Mesenchymal stem cell (in vitro differentiated cells and primary cell): Measurements from ENCODE around the gene MSH4.

Experiments
- DNase-seq: peaks from one replicate; pipeline ENCODE4 v3.0.0-alpha.2; 2013
- H2AFZ ChIP-seq: one replicate; pipeline ENCODE4 v1.6.1; 2013; ENCODE audit warnings: low read depth, mild to moderate bottlenecking, control low read depth, inconsistent platforms, low read length, moderate library complexity
- H2AK5ac ChIP-seq: 2 replicates; pipeline ENCODE4 v1.6.1; 2013; ENCODE audit warnings: low read length, moderate library complexity, mild to moderate bottlenecking, inconsistent platforms; ENCODE audit not compliant: severe bottlenecking
- H2BK120ac ChIP-seq: one replicate; pipeline ENCODE4 v1.6.1; 2013; ENCODE audit warnings: low read depth, mild to moderate bottlenecking, inconsistent platforms, low read length, moderate library complexity
- H2BK12ac ChIP-seq, 2 experiments: one replicate each; pipeline ENCODE4 v1.6.1; 2013; ENCODE audit warnings: inconsistent platforms in 2 of 2, low read length in 2 of 2, mild to moderate bottlenecking in 2 of 2, moderate library complexity in 2 of 2, control low read depth in 1 of 2
- H2BK15ac ChIP-seq: one replicate; pipeline ENCODE4 v1.6.1; 2013; ENCODE audit warnings: mild to moderate bottlenecking, low read depth, inconsistent platforms; ENCODE audit not compliant: poor library complexity, severe bottlenecking
- H2BK5ac ChIP-seq: 2 replicates; pipeline ENCODE4 v1.6.1; 2013; ENCODE audit warnings: low read depth, mild to moderate bottlenecking, low read length, control low read depth, inconsistent platforms; ENCODE audit not compliant: poor library complexity, severe bottlenecking
- H3K14ac ChIP-seq, 2 experiments: one replicate each; pipeline ENCODE4 v1.6.1; 2013; ENCODE audit warnings: inconsistent platforms in 2 of 2, low read length in 2 of 2, control low read depth in 1 of 2, mild to moderate bottlenecking in 1 of 2, moderate library complexity in 1 of 2
- H3K18ac ChIP-seq, 2 experiments: one replicate each; pipeline ENCODE4 v1.6.1; 2013; ENCODE audit warnings: inconsistent platforms in 2 of 2, low read length in 2 of 2, control low read depth in 1 of 2, low read depth in 1 of 2, mild to moderate bottlenecking in 1 of 2
- H3K23ac ChIP-seq, 2 experiments: one replicate each; pipeline ENCODE4 v1.6.1; 2013; ENCODE audit warnings: inconsistent platforms in 2 of 2, low read length in 2 of 2, mild to moderate bottlenecking in 2 of 2, moderate library complexity in 2 of 2, control low read depth in 1 of 2
- H3K27ac ChIP-seq: 2 replicates; pipeline ENCODE4 v1.5.1; 2013; ENCODE audit warnings: mild to moderate bottlenecking, moderate library complexity, low read length, control low read depth, inconsistent platforms; ENCODE audit not compliant: poor library complexity, severe bottlenecking
- H3K27me3 ChIP-seq, 2 experiments: 2 replicates each; pipeline versions ENCODE4 v1.6.1 to v1.7.0; 2013; ENCODE audit warnings: low read length in 2 of 2, mild to moderate bottlenecking in 2 of 2, moderate library complexity in 2 of 2, control low read depth in 1 of 2, inconsistent platforms in 1 of 2; ENCODE audit not compliant: control insufficient read depth in 1 of 2, insufficient read depth in 1 of 2
- H3K36me3 ChIP-seq, 2 experiments: 2 replicates each; pipeline versions ENCODE4 v1.6.1 to v1.7.0; 2013; ENCODE audit warnings: low read length in 2 of 2, control low read depth in 1 of 2, inconsistent platforms in 1 of 2, low read depth in 1 of 2, mild to moderate bottlenecking in 1 of 2; ENCODE audit not compliant: insufficient read depth in 2 of 2, control insufficient read depth in 1 of 2
- H3K4ac ChIP-seq, 2 experiments: one replicate each; pipeline ENCODE4 v1.6.1; 2013; ENCODE audit warnings: inconsistent platforms in 2 of 2, low read length in 2 of 2, mild to moderate bottlenecking in 2 of 2, moderate library complexity in 2 of 2, control low read depth in 1 of 2, low read depth in 1 of 2
- H3K4me1 ChIP-seq: 2 replicates; pipeline ENCODE4 v1.6.1; 2013; ENCODE audit warnings: low read depth, low read length, control low read depth; ENCODE audit not compliant: control insufficient read depth, insufficient read depth
- H3K4me2 ChIP-seq: 2 replicates; pipeline ENCODE4 v1.6.1; 2013; ENCODE audit warnings: low read length, mild to moderate bottlenecking, inconsistent platforms; ENCODE audit not compliant: poor library complexity, severe bottlenecking
- H3K4me3 ChIP-seq, 2 experiments: 2 replicates each; pipeline versions ENCODE4 v1.5.1 to v1.7.0; 2013; ENCODE audit warnings: low read length in 2 of 2, mild to moderate bottlenecking in 2 of 2, control low read depth in 1 of 2, low read depth in 1 of 2; ENCODE audit not compliant: insufficient read depth in 1 of 2
- H3K79me1 ChIP-seq: replicated peaks from 2 replicates; pipeline ENCODE4 v1.6.1; 2013; ENCODE audit warnings: mild to moderate bottlenecking, control low read depth, low read length, inconsistent platforms; ENCODE audit not compliant: poor library complexity, severe bottlenecking
- H3K9ac ChIP-seq: 2 replicates; pipeline ENCODE4 v1.7.0; 2013; ENCODE audit warnings: mild to moderate bottlenecking, low read length, moderate library complexity
- H3K9me3 ChIP-seq: 2 replicates; pipeline ENCODE4 v1.7.0; 2013; ENCODE audit warnings: mild to moderate bottlenecking, low read length; ENCODE audit not compliant: control insufficient read depth
- H4K8ac ChIP-seq: one replicate; pipeline ENCODE4 v1.6.1; 2013; ENCODE audit warnings: inconsistent platforms, mild to moderate bottlenecking, low read length, moderate library complexity
- H4K91ac ChIP-seq: one replicate; pipeline ENCODE4 v1.6.1; 2013; ENCODE audit warnings: mild to moderate bottlenecking, low read length, inconsistent platforms
- WGBS: methylation state at CpG from one replicate; pipeline ENCODE4 v1.1.7; 2013; ENCODE audit warnings: mixed read lengths; 5-methylcytosine and 5-hydroxymethylcytosine counted together

Gene MSH4

GRCh38 chr1:75794382-75794781 is 2.3 kb upstream of the MSH4 start:
- H2BK5ac ChIP-seq = no peak overlapping the region
- H3K4me2 ChIP-seq = no peak overlapping the region
- no peak overlapping the region for H2BK12ac ChIP-seq
- no peak overlapping the region for H3K14ac ChIP-seq
- no peak overlapping the region for H3K4ac ChIP-seq
- no peak for DNase-seq
- H3K27me3 ChIP-seq = no peaks in the 10 kb centered on the region
- peaks cover 27 to 82% of the 10 kb centered on the region in 2 experiments for H3K36me3 ChIP-seq
- H2BK120ac ChIP-seq = no peak overlapping the region
- H3K27ac ChIP-seq = no peak overlapping the region
- H3K23ac ChIP-seq = no peak overlapping the region
- H3K79me1 ChIP-seq = peaks cover 4% of the 10 kb centered on the region
- H2AK5ac ChIP-seq = no peak overlapping the region
- H3K9me3 ChIP-seq = no peaks in the 10 kb centered on the region
- no peak overlapping the region for H2BK15ac ChIP-seq
- H3K9ac ChIP-seq = no peak overlapping the region
- no peak overlapping the region for H4K91ac ChIP-seq
- H4K8ac ChIP-seq = no peak overlapping the region
- peaks cover 8% of the 10 kb centered on the region for H3K4me1 ChIP-seq
- H3K18ac ChIP-seq = no peak overlapping the region
- H3K4me3 ChIP-seq = no peak overlapping the region
- no peak overlapping the region for H2AFZ ChIP-seq
- WGBS = 100% methylated on average over 1 of the region's 2 CpGs

GRCh38 chr1:75795703-75796193 is 934 bp upstream of the MSH4 start:
- no peak overlapping the region for H2AK5ac ChIP-seq
- H4K8ac ChIP-seq = no peak overlapping the region
- H2BK15ac ChIP-seq = no peak overlapping the region
- no peak overlapping the region for H3K4me2 ChIP-seq
- no peak overlapping the region for H3K4ac ChIP-seq
- H3K79me1 ChIP-seq = peaks cover 2% of the 10 kb centered on the region
- H3K27ac ChIP-seq = no peak overlapping the region
- H2BK120ac ChIP-seq = no peak overlapping the region
- no peak overlapping the region for H2AFZ ChIP-seq
- H3K18ac ChIP-seq = no peak overlapping the region
- peaks cover 27 to 68% of the 10 kb centered on the region in 2 experiments for H3K36me3 ChIP-seq
- H3K27me3 ChIP-seq = no peaks in the 10 kb centered on the region
- no peak for DNase-seq
- no peak overlapping the region for H2BK12ac ChIP-seq
- H3K4me3 ChIP-seq = no peak overlapping the region
- H2BK5ac ChIP-seq = no peak overlapping the region
- no peaks in the 10 kb centered on the region for H3K9me3 ChIP-seq
- no peak overlapping the region for H3K9ac ChIP-seq
- H3K4me1 ChIP-seq = peaks cover 5% of the 10 kb centered on the region
- over 99% methylated on average over 4 of the region's 4 CpGs for WGBS
- H4K91ac ChIP-seq = no peak overlapping the region
- no peak overlapping the region for H3K23ac ChIP-seq
- H3K14ac ChIP-seq = no peak overlapping the region

DNA sequence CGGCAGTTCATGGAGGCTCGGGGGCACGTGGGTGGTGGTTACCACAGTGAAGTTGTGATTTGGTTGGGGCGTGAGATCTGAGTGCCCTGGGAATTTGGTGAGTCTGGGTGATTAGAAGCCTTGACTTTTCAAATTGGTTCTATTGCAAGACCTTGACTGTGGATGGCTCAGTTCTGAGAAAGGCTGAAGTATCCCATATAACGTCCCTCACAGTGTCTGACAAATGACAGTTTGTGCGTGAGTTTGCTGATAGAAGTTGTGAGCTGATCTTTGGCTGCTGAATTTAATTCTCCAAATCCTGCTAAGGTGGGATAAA is 549 bp downstream of the MSH4 start:
- Histone ChIP-seq H3K14ac (no peak overlapping the region), H3K27me3 (no peaks in the 10 kb centered on the region), H2AFZ (no peak overlapping the region), H3K36me3 (peaks cover 27 to 53% of the 10 kb centered on the region in 2 experiments), H3K4ac (no peak overlapping the region), H2BK15ac (no peak overlapping the region), H3K9me3 (no peaks in the 10 kb centered on the region), H3K4me1 (peaks cover 5% of the 10 kb centered on the region), H3K9ac (no peak overlapping the region), H3K4me3 (no peak overlapping the region), H3K23ac (no peak overlapping the region), H4K91ac (no peak overlapping the region), H3K18ac (no peak overlapping the region), H2BK5ac (no peak overlapping the region), H2BK120ac (no peak overlapping the region), H4K8ac (no peak overlapping the region), H3K79me1 (peaks cover 2% of the 10 kb centered on the region), H2AK5ac (no peak overlapping the region), H2BK12ac (no peak overlapping the region), H3K27ac (no peak overlapping the region), H3K4me2 (no peak overlapping the region)
- 97% methylated on average over 6 of the region's 6 CpGs for WGBS
- no peak for DNase-seq

GRCh38 chr1:75797606-75798216 is 1.0 kb downstream of the MSH4 start:
- Histone ChIP-seq H2BK120ac (no peak overlapping the region), H3K9me3 (no peaks in the 10 kb centered on the region), H3K4me3 (peak overlapping the region in 1 of 2 experiments; percentile 22), H4K91ac (no peak overlapping the region), H3K4me2 (no peak overlapping the region), H2BK5ac (no peak overlapping the region), H3K4me1 (peaks cover 5% of the 10 kb centered on the region), H2BK15ac (no peak overlapping the region), H3K27ac (no peak overlapping the region), H3K23ac (no peak overlapping the region), H2BK12ac (no peak overlapping the region), H3K14ac (no peak overlapping the region), H2AK5ac (no peak overlapping the region), H3K79me1 (peaks cover 2% of the 10 kb centered on the region), H3K4ac (no peak overlapping the region), H3K36me3 (peaks cover 27 to 48% of the 10 kb centered on the region in 2 experiments), H2AFZ (no peak overlapping the region), H3K9ac (no peak overlapping the region), H3K18ac (no peak overlapping the region), H4K8ac (no peak overlapping the region), H3K27me3 (no peaks in the 10 kb centered on the region)
- 91% methylated on average over 11 of the region's 13 CpGs for WGBS
- no peak for DNase-seq
